ENCODE results near the gene FLOT1.

The FLOT1 gene

GRCh38 chr6:30689985-30690384, 52.5 kb downstream of the FLOT1 start:
- DNase-seq: no peak

- no peak for DNase-seq
Measured at GRCh38 chr6:30689022-30689865, 53.2 kb downstream of the FLOT1 start.

- DNase-seq: no peak
Measured at GRCh38 chr6:30688569-30688968, 53.9 kb downstream of the FLOT1 start.

GRCh38 chr6:30687659-30688431, 54.6 kb downstream of the FLOT1 start:
- peak; percentile 28 for DNase-seq

- peak; percentile 83 for DNase-seq
Measured at GRCh38 chr6:30686908-30687658, 55.4 kb downstream of the FLOT1 start.

- peak; percentile 41 for DNase-seq
Measured at GRCh38 chr6:30686009-30686907, 56.2 kb downstream of the FLOT1 start, which contains the start of gene PPP1R18. TSS of gene PPP1R18 (minus strand) at chr6:30686645. CDS start at chr6:30686018, 627 bp downstream.

GRCh38 chr6:30685157-30686008, 57.1 kb downstream of the FLOT1 start:
- DNase-seq: no peak

- no peak for DNase-seq
Measured at GRCh38 chr6:30684386-30685156, 57.9 kb downstream of the FLOT1 start.

- DNase-seq: no peak
Measured at GRCh38 chr6:30683980-30684338, 58.5 kb downstream of the FLOT1 start.

GRCh38 chr6:30683183-30683979, 59.1 kb downstream of the FLOT1 start:
- DNase-seq: no peak

- no peak for DNase-seq
Measured at GRCh38 chr6:30682143-30683117, 60.1 kb downstream of the FLOT1 start.

- no peak for DNase-seq
Measured at GRCh38 chr6:30681766-30682142, 60.7 kb downstream of the FLOT1 start.

- DNase-seq: no peak
Measured at GRCh38 chr6:30679765-30680535, 62.5 kb downstream of the FLOT1 start.

GRCh38 chr6:30678964-30679726, 63.3 kb downstream of the FLOT1 start:
- peak; percentile 62 for DNase-seq

Data from NCI-H748 treated with DMSO at 0.1 percent for 48 hours (cell line).